Mucosa of rectum (tissue), 2 donors: ENCODE measurements around the gene HOXA13.

Experiments
- H3K27ac ChIP-seq, 2 donors: one replicate each; pipeline ENCODE4 v1.7.0; 2013; ENCODE audit warnings: inconsistent platforms in 2 of 2, low read depth in 2 of 2, low read length in 2 of 2
- H3K27me3 ChIP-seq, 2 donors: one replicate each; pipeline ENCODE4 v1.7.0; 2013; ENCODE audit warnings: low read length in 2 of 2; ENCODE audit not compliant: control insufficient read depth in 2 of 2, insufficient read depth in 2 of 2
- H3K36me3 ChIP-seq, 2 donors: one replicate each; pipeline ENCODE4 v1.7.0; 2013; ENCODE audit warnings: low read length in 2 of 2; ENCODE audit not compliant: control insufficient read depth in 2 of 2, insufficient read depth in 2 of 2
- H3K4me1 ChIP-seq, 2 donors: one replicate each; pipeline ENCODE4 v1.7.0; 2013; ENCODE audit warnings: low read length in 2 of 2, mild to moderate bottlenecking in 1 of 2; ENCODE audit not compliant: control insufficient read depth in 2 of 2, insufficient read depth in 2 of 2
- H3K4me3 ChIP-seq, 2 donors: one replicate each; pipeline ENCODE4 v1.7.0; 2013; ENCODE audit warnings: low read length in 2 of 2
- H3K9ac ChIP-seq, 2 donors: one replicate each; pipeline ENCODE4 v1.7.0; 2013; ENCODE audit warnings: low read length in 2 of 2, low read depth in 1 of 2, mild to moderate bottlenecking in 1 of 2
- H3K9me3 ChIP-seq, 2 donors: one replicate each; pipeline ENCODE4 v1.7.0; 2013; ENCODE audit warnings: low read length in 2 of 2; ENCODE audit not compliant: control insufficient read depth in 2 of 2
- donor health status: healthy.
- donor health status: Normal muscosa, but diverticular disease.

HOXA13 gene

DNA sequence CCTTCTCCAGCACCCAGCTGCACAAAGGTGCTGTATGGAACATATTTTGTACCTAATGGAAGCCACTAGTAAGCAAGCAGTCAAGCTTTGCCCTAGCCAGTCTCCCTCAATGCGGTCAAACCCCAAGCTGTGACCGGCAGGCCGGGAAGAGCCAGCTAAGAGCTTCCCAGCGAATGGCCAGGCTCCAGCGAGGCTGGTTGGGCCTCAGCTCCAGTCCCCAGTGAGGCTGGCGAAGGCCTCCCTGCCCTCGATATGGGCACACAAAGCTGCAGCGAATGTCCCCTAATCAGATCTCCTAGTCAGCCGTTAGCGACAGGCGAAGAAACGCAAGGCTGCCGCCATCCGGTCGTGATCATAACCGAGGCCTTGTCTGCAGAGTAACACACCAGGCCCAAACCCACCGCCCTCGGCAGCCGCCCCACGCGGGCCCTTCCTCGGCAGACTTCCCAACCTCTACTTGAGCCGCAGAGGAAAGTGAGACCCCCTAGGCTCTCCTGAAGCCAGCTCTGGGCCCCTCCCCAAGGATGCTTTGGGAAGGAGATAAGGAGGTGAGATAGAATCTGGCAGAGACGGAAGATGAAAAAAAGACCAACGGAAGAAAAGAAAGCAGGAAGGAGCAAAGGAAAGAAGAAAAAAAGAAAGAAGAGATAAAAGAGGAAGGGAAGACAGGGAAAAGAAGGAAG, 31.5 kb downstream of the HOXA13 start:
- H3K27ac ChIP-seq: peak overlapping the region; percentile 91 to 92
- H3K9me3 ChIP-seq: no peaks in the 10 kb centered on the region
- peaks cover 0 to 3% of the 10 kb centered on the region in 2 donors for H3K27me3 ChIP-seq
- H3K4me1 ChIP-seq: peaks cover 22 to 31% of the 10 kb centered on the region in 2 donors
- H3K36me3 ChIP-seq: no peaks in the 10 kb centered on the region
- peak overlapping the region; percentile 81 to 96 for H3K9ac ChIP-seq
- peak overlapping the region; percentile 67 to 84 for H3K4me3 ChIP-seq

DNA sequence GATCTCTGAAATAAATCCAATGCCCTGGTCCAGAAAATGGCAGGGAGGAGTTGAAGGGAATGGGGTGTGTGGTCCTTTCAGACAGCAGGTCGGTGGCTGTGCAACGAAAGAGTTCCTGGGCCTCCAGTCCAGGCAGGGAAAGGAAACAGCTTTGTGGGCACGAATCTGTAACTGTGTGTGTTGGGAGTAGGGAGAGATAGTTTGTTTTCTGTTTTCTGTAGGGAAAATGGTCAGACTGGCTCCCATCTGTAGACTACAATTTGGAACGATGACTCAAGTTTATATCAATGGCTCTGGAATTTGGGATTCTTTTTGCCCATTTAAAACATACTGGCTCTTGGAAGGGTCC, 32.0 kb downstream of the HOXA13 start:
- H3K36me3 ChIP-seq: no peaks in the 10 kb centered on the region
- peaks cover 18 to 33% of the 10 kb centered on the region in 2 donors for H3K4me1 ChIP-seq
- peak overlapping the region; percentile 67 to 84 for H3K4me3 ChIP-seq
- no peaks in the 10 kb centered on the region for H3K9me3 ChIP-seq
- peak overlapping the region; percentile 91 to 92 for H3K27ac ChIP-seq
- peaks cover 0 to 4% of the 10 kb centered on the region in 2 donors for H3K27me3 ChIP-seq
- peak overlapping the region; percentile 81 to 96 for H3K9ac ChIP-seq

DNA sequence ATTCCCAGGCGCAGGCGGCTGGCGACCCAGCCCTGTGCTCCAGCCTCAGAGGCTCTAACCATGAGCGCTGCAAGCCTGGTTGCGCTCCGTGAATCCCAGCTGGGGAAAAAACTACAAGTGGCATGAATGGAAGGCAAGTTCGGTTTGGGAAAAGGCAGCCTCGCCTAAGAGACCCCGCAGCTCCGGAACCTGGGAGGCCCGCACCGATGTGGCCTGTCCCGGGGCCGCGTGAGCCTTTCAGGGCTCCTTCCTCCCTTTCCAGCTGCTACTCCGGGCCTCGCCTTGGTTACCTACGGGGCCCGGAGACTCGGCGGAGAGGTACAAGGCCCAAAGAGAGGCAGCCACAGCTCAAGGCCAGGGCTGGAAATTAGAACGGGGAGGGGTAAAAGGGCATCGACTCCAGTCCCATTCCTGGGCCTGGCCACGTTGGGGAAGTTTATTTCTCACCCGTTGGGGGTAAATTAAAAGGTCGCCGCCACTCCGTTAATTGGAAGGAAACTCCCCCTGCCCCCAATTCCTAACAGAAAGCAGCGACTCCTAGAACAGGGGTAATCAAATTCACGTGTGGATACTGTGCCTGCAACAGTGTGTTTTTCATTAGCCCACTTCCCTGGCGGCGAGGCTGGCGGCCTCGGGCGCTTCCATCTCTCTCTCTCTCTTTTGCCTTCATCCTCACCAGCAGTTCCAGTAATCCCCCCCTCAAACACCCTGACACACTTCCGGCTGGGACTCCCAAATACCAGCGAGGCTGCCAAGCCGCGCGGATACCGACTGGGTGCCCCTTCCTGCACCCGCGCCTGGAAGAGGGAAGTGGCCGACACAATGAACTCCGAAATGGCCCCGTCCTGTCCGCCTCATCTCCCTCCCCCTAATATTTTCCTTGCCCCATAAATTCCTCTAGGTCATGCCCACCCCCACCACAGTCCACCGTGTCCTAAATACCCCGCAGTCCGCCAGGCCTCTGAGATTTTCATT, 33.1 kb downstream of the HOXA13 start:
- Histone ChIP-seq H3K36me3 (no peaks in the 10 kb centered on the region), H3K9me3 (no peaks in the 10 kb centered on the region), H3K9ac (peak overlapping the region; percentile 81 to 96), H3K27me3 (peaks cover 0 to 3% of the 10 kb centered on the region in 2 donors), H3K4me3 (peak overlapping the region; percentile 67 to 84), H3K27ac (peak overlapping the region; percentile 91 to 92), H3K4me1 (peaks cover 14 to 28% of the 10 kb centered on the region in 2 donors)

DNA sequence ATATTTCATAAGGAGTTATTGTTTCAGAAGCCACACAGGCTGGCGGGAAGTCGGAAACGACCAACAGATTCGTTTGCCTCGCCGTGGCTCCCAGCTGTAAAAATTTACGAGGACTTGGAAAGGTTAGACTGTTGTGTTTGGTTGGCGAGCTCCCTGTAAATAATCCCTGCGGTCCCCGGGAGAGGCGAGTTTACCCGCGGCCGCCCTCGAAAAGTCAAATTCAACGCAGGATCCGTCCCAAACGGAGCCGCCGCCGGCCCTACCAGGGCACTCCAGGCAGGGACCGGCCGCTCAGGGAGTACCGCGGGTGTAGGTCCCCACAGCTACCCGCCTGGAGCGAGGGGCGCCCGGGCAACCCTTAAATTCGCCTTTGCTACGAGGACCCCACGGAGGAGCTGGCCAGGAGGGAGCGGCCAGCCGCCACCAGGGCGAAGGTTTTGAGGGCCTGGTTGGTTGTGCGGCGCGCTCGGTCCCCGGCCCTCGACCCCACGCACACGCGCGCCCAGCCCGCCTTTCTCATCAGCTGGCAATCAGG, 33.8 kb downstream of the HOXA13 start:
- Histone ChIP-seq H3K27me3 (peaks cover 0 to 3% of the 10 kb centered on the region in 2 donors), H3K9me3 (no peaks in the 10 kb centered on the region), H3K36me3 (no peaks in the 10 kb centered on the region), H3K4me1 (peaks cover 14 to 30% of the 10 kb centered on the region in 2 donors), H3K4me3 (peak overlapping the region; percentile 67 to 84), H3K27ac (peak overlapping the region; percentile 91 to 92), H3K9ac (peak overlapping the region; percentile 81 to 96)

DNA sequence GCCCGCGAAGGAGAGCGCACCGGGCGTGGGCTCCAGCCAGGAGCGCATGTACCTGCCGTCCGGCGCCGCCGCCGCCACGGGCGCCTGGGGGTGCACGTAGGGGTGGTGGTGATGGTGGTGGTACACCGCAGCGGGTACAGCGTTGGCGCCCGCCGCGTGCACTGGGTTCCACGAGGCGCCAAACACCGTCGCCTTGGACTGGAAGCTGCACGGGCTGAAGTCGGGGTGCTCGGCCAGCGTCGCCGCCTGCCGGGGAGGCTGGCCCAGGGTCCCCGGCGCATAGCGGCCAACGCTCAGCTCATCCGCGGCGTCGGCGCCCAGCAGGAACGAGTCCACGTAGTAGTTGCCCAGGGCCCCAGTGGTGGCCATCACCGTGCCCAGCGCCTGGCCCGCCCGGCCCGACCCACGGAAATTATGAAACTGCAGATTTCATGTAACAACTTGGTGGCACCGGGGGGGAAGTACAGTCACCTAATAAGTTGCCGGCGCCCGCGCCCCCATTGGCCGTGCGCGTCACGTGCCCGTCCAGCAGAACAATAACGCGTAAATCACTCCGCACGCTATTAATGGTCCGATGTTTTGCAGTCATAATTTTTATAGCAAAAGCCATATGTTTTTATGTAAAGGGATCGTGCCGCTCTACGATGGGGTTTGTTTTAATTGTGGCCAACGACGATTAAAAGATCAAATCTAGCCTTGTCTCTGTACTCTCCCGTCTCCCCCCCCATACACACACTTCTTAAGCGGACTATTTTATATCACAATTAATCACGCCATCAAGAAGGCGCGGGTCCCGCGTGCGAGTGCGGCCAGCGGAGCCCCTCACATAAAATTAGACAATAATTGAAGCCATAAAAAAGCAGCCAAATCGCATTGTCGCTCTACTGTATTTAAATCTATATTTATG, 34.5 kb downstream of the HOXA13 start, which contains the start of gene HOXA9:
Gene HOXA9 (minus strand): TSS at position 449 of the 907 bp plus-strand sequence. CDS start 80 bp downstream, at position 369.
- peak within 1 kb of the TSS; percentile 67 to 84 for H3K4me3 ChIP-seq
- H3K27me3 ChIP-seq: peaks cover 0 to 3% of the 10 kb centered on the region in 2 donors
- H3K36me3 ChIP-seq: no peaks in the 10 kb centered on the region
- peaks cover 16 to 30% of the 10 kb centered on the region in 2 donors for H3K4me1 ChIP-seq
- H3K27ac ChIP-seq: peak within 1 kb of the TSS; percentile 91 to 92
- H3K9ac ChIP-seq: peak within 1 kb of the TSS; percentile 81 to 96
- H3K9me3 ChIP-seq: no peaks in the 10 kb centered on the region

DNA sequence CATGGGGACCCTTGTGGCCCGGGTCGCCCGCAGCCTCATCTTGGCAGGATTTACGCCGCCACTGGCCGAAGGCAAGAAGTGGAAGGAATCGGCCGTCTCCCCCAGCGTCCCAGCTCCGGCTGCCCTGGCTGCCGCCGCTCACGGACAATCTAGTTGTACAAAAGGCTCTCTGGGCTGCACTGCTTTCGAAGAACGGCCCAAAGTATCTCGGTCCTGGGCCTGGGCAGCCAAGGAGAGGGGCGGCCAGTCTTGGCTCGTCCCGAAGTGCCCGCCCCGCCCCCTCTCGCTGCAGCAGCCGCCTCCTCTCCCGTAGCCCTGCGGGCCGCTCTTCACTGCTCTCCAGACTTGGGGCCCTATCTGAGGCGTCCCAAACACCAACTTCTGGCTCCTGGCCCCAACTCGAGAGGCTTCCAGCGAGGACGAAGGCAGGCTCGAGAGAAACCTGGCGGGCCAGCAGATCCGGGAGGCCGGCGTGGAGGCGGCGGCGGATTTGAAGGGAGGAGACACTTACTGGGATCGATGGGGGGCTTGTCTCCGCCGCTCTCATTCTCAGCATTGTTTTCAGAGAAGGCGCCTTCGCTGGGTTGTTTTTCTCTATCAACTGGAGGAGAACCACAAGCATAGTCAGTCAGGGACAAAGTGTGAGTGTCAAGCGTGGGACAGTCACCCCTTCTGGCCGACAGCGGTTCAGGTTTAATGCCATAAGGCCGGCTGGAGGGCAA, 35.4 kb downstream of the HOXA13 start:
- peaks cover 0 to 3% of the 10 kb centered on the region in 2 donors for H3K27me3 ChIP-seq
- H3K9me3 ChIP-seq: no peaks in the 10 kb centered on the region
- peak overlapping the region; percentile 91 to 92 for H3K27ac ChIP-seq
- peak overlapping the region; percentile 81 to 96 for H3K9ac ChIP-seq
- H3K4me1 ChIP-seq: peaks cover 23 to 35% of the 10 kb centered on the region in 2 donors
- peak overlapping the region; percentile 67 to 84 for H3K4me3 ChIP-seq
- H3K36me3 ChIP-seq: no peaks in the 10 kb centered on the region

DNA sequence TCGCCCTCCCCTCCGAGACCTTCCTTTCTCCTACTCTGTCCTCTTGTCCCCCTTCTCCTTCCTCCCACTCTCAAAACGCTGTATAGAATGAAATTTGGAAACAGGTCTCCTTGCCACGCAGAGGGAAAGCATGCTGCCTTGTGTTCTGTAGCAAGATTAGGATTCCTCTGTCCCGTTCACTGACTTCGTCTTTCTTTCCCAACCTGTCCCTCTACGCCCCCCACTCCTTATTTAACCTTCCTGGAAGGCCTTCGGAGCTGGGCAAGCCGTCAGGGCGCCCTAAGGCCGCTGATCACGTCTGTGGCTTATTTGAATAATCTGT, 35.9 kb downstream of the HOXA13 start:
- Histone ChIP-seq H3K9me3 (no peaks in the 10 kb centered on the region), H3K27ac (peak overlapping the region; percentile 91 to 92), H3K4me3 (peak overlapping the region; percentile 67 to 84), H3K9ac (peak overlapping the region; percentile 81 to 96), H3K36me3 (no peaks in the 10 kb centered on the region), H3K4me1 (peaks cover 23 to 39% of the 10 kb centered on the region in 2 donors), H3K27me3 (peaks cover 0 to 3% of the 10 kb centered on the region in 2 donors)

DNA sequence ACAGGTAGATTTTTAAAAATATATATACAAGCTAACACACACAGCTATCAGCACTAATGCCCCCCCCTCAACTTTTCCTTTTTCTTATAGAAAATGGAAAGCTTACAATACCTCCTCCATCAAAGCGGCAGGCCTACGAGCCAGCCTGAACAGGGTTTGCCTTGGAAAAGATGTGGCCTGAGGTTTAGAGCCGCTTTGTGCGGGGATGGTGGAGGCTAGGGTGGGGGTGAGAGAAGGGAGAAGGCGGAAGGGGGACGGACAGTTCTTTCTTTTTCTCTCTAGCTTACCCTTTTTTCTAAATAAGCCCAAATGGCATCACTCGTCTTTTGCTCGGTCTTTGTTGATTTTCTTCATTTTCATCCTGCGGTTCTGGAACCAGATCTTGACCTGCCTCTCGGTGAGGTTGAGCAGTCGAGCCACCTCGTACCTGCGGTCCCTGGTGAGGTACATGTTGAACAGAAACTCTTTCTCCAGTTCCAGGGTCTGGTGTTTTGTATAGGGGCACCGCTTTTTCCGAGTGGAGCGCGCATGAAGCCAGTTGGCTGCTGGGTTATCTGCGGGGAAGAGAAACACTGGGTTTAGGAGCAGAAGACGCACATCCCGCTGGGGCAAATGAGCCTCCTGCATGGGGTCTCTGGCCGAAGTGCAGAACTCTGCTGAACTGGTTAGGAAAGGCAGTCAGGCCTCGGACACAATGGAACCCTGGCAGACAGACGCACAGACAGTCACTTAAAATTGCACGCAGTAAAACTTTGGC, 36.4 kb downstream of the HOXA13 start:
- Histone ChIP-seq H3K9me3 (no peaks in the 10 kb centered on the region), H3K4me1 (peaks cover 23 to 42% of the 10 kb centered on the region in 2 donors), H3K36me3 (no peaks in the 10 kb centered on the region), H3K4me3 (peak overlapping the region; percentile 67 to 84), H3K9ac (peak overlapping the region; percentile 81 to 96), H3K27me3 (peaks cover 0 to 3% of the 10 kb centered on the region in 2 donors), H3K27ac (peak overlapping the region; percentile 91 to 92)
